HG03095 (cell line): Measurements from ENCODE around the gene TBCC.
A peak's percentile ranks its signal among the peaks of the same experiment; 100 is the strongest.

Source experiments
- ATAC-seq: cut with Tn5 transposase; IDR thresholded peaks from one replicate; pipeline ENCODE4 v1.9.1; 2021; ENCODE audit warnings: moderate library complexity; ENCODE audit not compliant: unreplicated experiment

The TBCC gene

DNA sequence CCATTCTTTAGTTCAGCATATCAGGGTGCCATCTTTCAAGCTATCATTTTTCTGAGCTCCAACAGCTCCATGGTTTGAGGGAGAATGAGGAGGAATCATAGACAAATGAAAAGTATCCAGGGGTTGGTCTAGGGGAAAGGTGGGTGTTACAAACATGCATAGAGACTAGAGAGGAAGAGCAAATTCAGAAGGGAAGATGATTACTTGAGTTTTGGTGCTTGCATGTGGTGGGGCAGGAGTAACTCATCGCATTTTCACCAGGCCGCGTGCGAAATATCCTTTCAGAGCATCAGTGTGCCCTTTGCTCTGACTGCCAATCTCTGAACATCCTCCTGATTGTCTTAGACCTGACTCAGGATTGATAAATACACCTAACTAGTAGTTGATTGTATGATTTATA is 28.3 kb upstream of the TBCC start:
- ATAC-seq, result no peak

DNA sequence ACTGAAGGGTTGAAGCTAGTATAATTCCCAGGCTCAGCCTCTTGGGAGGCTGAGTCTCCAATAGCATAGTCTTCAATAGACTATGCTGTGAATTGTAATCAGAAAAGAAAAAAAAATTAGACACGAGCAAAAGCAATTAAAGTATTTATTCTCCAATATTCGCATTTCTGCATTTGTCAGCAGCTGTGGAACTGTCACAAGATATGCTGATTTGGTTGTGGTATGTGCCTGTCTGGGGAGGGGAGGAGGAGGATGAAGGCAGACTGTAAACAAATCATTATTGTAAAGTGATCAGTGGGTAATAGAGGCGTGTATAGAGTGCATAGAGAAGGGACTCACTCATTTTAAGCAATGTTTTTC is 25.8 kb upstream of the TBCC start:
- ATAC-seq, result no peak

DNA sequence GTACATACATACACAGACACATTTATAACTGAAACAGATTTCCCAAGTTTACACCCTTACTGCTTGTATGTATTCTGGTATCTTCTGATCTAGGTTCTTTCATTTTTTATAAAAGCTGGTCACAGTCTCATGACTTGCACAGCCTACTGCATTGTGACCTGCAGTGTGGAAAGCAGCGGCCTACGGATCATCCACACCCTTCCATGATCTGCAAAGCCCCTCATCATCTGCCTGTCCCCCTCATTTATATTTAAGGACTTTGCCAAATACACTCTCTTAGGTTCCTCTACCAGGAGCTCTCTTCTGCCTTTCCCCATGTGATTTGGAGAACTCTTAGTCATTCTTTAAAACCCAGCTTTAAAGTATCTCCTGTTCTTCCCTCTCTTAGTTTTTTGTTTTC is 23.9 kb upstream of the TBCC start:
- no peak for ATAC-seq

DNA sequence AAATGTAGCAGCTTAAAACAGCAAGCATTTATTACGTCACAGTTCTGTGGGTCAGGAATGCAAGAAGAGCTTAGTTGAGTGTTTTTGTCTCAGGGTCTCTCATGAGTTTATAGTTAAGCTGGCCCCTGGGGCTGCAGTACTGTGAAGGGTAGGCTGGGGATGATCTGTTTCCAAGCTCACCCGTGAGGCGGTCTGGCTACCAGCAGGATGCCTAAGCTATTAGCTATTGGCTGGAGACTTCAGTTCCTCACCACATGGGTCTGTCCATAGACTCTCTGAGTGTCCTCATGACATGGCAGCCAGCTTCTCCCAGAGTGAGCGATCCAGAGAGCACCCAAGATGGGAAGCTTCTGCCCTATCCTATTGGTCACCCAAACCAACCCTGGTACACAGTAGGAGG is 23.1 kb upstream of the TBCC start:
- ATAC-seq, result no peak

DNA sequence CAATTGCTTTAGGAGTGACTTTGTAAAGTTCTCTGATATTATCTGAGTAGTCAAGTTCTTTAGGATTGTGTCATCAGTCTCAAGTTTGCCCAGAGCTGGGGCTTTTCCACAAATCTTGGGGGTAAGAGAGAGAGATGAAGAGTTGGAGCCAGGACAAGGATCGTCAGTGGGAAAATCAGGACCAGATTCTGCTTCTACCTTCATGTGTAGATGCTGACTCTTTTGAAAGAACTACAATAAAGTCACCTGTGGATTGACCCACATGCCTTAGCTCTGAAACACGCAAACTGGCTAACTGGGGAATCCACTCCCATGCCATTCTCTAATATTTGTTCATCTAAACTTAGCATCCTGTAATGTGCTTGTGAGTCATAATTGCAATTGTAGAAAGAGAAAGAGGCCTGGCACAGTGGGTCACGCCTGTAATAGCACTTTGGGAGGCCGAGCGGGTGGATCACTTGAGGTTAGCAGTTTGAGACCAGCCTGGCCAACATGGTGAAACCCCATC is 20.3 kb upstream of the TBCC start:
- no peak for ATAC-seq

DNA sequence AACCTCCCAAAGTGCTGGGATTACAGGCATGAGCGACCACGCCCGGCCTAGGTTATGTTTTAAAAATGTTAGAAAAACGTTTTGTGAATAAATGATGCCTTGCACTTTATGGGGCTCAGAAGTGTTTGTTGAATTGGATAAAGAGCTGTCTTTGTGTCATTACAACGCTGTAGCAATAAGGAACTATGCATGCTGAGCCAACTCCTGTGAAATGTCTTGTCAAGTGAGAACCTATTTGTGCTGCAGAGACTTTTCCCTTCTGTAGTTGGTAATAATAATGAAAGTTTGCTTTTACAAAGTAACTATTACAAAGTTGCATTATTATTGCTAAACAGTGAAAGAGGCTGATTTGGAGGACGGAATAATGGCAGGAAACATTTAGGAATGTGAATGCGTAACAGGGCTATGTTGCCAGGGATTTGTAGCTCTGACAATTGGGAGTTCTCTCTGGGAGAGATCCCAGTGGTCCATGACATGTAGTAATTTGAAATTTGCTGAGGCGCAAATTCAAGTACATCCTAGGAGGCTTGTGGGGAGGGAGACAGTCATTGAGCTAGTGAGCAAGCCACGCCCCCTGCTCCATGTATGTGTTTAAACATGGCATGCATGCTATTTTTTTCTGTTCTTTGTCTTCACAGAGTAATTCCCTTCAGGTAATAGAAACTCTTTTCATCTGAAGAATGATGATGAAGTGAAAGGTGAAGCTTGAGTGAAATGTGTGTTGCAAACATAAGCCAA is 19.2 kb upstream of the TBCC start:
- ATAC-seq, result no peak

DNA sequence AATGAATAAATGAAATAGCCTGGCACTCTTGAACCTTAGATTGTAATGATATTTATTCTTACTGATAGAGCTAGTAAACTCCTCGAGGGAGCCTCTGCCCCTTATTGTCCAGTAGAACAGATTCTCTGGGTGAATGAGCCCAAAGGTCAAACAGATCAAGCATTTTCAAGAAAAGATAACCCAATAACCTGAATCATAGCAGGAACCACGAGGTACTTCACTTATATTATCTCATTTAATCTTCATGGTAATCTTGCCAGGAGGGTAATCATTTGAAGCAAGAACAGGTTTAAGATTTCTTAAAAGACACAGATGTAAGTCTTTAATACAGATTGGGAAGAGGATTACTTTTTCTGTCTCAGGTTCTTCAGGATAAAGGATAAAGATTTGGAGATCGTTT is 17.0 kb upstream of the TBCC start:
- ATAC-seq, result no peak

DNA sequence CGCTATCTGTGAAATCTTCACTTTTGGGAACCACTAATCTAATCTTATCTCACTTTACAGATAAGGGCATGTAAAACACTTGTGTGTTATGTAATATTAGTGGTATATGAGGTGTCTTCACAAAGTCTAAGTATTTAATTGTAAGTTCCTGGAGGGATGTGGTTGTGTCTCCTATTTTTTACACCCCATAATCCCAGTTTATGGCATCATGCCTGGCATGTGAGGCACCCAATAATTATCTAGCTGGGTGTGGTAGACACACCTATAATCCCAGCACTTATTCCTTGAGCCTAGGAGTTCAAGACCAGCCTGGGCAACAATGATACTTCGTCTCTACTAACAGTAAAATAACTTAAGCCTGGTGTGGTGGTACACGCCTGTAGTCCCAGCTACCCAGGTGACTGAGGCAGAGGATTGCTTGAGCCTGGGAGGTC is 16.5 kb upstream of the TBCC start:
- ATAC-seq, result no peak

DNA sequence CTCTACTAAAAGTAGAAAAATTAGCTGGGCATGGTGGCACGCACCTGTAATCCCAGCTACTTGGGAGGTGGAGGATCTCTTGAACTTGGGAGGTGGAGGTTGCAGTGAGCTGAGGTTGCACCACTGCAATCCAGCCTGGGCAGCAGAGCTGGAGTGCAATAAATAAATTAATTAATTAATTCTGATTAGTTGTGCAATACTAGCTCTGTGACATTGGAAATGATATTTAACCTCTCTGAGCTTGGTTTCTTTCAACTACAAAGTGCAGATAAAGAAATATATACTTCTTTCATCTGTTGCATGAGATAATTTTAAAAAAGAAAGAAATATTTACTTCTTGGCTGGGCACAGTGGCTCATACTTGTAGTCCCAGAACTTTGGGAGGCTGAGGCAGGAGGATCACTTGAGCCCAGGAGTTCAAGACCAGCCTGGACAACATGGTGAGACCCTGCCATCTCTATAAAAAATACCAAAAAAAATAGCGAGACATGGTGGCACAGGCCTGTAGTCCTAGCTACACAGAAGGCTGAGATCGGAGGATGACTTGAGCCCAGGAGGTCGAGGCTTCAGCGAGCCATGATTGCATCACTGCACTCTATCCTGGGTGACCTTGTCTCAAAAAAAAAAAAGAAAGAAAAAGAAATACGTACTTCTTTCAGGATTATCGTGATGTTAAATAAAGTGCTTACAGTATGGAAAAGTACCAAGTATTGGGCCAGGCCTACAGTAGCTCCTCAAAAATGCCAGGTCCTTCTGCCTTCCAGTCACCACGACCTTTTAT is 15.6 kb upstream of the TBCC start:
- no peak for ATAC-seq

DNA sequence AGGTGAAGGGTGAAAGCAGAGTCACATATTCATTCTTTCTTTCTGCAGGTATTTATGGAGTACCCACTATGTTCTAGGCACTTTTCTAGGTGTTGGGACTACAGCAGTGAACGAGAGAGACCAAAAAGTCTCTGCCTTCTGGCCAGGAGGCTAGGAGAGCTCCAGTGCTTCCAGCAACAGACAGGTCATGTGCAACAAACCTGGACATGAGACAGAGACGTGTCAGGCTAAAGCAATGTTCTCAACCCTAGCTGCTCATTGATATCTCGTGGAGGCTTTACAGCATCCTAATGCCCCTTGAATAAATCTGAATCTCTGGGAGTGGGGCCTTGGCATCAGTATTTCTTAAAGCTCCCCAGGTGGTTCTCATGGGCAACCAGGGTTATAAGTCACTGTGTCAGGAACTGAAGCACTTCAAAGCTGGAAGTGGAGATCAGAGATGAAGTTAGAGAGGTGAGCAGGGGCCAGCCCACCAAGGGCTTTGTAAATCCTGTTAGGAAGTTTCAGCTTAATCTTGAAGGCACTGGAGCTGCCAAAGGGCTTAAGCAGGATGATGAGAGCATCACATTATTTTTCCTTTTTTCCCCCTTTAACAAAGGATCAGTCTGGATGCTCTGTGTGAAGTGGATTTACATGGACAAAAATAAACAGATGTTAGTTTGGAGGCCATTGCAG is 13.0 kb upstream of the TBCC start:
- ATAC-seq, result no peak

DNA sequence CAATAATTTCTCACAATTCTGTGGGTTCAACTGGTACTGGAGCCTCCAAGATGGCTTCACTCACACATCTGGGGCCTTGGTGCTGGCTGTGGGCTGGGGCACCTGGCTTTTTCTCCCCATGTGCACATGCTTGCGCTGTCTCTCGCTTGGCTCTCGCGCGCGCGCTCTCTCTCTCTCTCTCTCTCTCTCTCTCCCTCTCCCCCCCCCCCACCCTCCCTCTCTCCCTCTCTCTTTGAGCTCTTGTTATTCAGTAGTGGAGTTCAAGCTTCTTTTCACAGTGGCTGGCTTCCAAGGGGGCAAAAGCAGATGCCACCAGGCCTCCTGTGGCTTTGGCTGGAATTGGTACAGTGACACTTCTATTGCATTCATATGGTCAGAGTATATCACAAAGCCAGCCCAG is 10.8 kb upstream of the TBCC start:
- no peak for ATAC-seq

DNA sequence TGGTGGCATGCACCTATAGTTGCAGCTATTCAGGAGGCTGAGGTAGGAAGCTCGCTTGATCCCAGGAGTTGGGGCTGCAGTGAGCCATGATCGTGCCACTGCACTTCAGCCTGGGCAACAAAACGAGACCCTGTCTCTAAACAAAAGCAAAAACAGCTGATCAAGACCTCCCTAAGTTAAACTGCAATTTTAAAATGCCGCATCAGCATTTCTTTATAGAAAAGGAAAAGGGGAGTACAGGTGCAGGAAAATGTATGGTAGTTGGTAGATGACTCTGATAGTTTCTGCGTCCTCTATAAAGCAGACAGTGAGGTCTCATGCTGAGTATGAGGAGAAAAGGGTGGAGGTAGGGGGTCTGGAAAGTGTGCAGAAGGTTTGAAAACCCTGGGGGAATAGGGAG is 8.9 kb upstream of the TBCC start:
- no peak for ATAC-seq

DNA sequence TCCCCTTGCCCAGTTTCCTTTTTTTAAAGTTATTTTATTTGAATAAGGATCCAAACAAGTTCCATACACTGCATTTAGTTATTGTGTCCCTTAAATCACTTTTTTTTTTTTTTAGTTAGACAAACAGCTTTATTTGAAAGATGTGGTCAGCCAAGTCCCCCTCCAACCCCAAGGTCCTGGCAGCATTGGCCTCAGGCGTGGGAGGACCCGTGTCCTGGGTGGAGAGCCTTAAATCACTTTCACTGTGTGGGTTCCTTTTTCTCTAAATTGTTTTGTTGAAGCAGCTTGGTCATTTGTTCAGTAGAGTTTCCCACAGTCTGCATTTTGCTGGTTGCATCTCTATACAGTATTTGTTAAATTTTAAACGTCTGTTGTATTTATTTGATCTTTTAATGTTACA is 5.2 kb upstream of the TBCC start:
- ATAC-seq, result no peak

DNA sequence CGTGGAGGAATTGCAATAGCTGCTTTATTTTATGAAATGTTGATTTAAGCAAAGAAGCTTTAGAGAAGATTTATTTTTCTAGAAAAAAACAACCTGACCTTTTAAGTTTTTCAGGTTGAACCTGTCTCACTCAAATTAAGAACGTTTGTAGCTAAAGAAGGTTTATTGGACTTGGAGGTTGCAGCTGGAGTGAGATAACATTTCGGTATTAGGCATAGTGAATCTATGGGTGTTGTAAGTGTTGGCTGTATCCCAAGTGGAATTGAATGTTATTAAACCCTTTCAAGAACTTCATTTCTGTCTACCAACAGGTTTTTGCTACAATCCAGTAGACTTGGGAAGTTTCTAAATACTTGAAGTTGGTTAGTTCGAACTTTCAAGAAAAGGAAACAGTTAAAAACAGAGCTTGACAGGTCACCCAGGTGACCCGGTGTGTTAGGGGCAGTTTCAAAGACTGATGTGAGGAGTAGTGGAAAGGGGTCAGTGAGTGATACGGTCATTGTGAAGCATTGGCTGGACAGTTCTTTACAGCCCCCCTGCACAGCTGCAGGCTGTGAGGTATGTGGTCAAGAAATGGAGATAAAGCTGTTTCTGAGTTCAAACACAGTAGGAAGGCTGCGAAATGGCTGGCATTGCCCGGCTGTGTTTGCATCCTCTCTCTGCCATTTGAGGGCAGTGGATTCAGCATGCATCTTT is 2.4 kb upstream of the TBCC start:
- ATAC-seq, result no peak

DNA sequence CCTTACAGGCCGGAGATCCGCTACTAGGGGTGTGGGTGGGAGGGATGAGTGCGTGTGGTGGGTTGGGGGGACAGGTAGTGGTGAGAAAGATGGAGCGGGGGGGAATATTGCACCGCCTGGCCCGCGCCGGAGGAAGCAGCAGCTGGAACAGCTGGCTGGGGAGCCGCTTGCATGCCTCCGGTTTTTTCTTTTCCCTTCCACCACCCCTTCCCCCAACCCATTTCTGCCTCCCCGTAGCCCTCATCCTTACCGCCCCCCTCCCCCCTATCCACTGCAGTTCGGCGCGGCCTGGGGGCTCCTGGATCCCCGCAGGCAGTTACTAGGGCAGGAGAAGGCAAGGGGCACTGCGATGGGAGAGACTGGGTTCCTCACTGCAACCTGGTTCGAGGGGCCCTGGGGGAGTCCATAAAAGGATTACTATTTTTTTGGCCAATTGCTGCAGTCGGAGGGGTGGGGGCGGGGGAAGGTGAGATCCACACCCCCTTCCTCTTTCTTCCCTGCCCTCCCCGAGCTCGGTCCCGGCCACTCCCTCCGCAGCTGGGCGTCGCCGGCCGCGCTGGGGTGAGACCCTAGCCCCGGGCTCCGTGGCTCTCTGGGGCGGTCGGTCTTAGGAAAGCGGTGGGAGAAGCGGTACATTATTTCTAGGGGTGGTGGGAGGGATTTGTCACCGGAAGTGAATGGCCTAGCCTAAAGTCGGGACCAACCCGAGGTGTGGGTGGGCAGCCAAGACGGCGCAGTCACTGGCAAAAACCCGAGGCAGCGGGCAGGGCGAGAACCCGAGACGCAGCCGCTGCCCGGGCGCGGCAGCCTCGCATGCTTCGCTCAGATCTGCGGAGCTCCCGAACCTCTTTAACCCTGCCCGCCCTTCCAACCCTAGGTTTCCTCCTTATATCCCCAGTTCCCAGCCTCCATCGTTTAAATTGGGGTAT is 824 bp upstream of the TBCC start:
- ATAC-seq, result peak; percentile 44

DNA sequence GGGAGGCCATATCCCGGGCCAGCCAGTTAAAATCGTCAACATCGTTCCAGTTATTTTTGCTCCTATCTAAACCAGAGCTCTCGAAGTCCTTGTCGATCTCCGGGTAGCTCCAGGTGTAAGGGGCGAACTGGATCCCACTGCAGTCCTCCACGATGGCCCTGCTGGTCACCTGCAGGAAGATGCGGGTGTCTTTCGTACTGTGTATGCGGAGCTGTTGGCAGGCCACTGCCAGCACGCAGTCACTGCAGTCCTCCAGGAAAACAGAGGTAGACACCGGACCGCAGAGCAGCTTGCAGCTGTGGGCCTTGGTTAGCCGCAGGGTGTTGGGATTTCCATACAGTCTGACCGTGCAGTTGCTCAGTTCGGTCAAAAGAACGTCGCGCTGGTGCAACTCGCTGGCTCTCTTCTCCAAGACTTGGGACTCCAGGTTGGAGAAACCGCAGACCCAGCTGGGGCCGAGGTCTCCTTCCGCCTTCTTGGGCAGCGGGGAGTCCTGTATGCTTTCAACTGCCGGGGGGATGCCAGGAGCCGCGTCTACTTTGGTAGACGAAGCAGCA is 742 bp downstream of the TBCC start:
- ATAC-seq, result no peak

DNA sequence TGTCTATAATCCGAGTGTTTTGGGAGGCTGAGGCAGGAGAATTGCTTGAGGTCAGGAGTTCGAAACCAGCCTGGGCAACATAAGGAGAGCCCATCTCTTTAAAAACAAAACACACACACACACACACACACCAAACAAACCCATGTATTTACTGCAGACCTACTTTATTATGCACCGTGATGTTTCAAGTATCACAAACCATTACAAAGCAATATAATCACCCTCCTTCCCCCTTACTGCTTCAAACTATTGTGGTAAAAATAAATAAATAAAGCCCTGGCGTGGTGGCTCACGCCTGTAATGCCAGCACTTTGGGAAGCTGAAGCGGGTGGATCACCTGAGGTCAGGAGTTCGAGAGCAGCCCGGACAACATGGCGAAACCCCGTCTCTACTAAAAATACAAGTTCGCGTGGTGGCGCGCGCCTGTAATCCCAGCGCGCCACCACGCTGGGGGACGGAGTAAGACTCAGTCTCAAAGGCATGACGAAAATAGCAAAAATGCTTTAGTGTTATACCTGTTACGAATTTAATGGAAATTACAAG is 1.5 kb downstream of the TBCC start:
- no peak for ATAC-seq

DNA sequence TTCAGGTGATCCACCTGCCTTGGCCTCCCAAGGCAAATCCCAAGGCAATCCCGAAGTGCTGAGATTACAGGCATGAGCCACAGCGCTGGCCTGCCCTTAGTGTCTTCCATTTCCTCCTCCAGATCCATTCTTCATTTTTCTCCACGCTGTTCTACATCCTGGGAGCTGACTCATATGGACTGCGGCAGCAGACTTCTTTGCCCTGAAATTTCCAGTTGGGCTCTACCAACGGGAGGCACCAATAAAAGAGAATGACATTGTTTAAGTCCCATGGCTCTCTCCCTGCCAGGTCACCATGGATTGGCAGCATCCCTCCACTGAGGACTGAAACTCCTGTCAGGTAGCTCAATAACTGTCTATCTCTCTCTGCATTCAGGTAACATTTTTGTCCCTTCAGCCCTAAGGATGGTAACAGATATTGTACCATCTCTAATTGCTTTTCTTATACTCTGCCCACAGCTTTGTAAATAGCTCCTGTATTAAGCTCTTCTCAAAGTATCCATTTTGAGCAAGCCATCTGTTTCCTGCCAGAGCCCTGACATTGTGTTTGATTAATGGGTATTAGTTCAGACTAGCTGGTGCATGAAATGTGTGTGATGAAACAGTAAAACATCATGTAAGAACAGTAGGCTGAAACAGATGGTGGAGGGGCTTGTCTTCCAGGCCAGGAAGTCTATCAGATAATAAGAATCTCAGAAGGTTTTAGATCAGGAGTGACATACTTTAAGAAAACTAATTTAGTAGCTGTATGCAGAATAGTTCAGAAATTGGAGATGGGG is 3.6 kb downstream of the TBCC start:
- ATAC-seq, result no peak

DNA sequence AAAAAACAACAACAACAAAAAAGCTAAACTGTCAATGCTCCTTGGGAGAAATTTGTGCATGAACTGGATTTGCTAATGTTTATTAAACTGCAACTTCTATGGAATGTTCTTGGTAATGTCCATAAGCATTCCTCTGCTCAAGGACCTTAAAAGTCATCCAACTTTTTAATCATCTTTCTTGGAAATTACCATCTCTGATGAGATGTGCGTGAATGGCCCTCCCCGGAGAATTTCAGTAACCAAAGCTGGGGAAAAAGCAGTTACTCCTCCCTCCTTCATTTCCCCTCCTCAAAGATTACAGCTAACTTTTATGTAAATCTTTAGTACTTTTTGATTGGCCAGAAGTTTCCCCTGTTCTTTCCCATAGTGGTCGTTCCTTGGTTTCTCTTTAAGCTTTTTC is 5.2 kb downstream of the TBCC start:
- ATAC-seq, result no peak
